HL-60/S4 treated with phorbol 12-myristate 13-acetate at 8.2 ng/mL for 4 days and 3 days (cell line): Measurements from ENCODE around the gene TIGIT.

Experiments
- in situ Hi-C: fragments of 300-500 bp; cut with MboI; formaldehyde crosslinking; loops from 2 replicates; pipeline ENCODE4 v1.15.0; 2022; ENCODE audit warnings: low sequenced_read_pairs

The TIGIT gene

GRCh38 chr3:114308830-114309229 lies 15.0 kb downstream of the TIGIT start:
- in situ Hi-C loops, result no loop called here

- in situ Hi-C loops, result no loop called here
Measured at GRCh38 chr3:114310695-114311094, 16.9 kb downstream of the TIGIT start.

- in situ Hi-C loops, result no loop called here
Measured at GRCh38 chr3:114313426-114313825, 19.6 kb downstream of the TIGIT start.

GRCh38 chr3:114314282-114314681 lies 20.5 kb downstream of the TIGIT start:
- in situ Hi-C loops, result no loop called here

GRCh38 chr3:114318295-114318694 lies 24.5 kb downstream of the TIGIT start:
- in situ Hi-C loops, result no loop called here

- in situ Hi-C loops, result no loop called here
Measured at GRCh38 chr3:114319453-114319852, 25.6 kb downstream of the TIGIT start.

GRCh38 chr3:114320246-114320645 lies 26.4 kb downstream of the TIGIT start:
- in situ Hi-C loops, result no loop called here

GRCh38 chr3:114323546-114324254 lies 29.9 kb downstream of the TIGIT start:
- in situ Hi-C loops, result no loop called here

GRCh38 chr3:114327665-114328064 lies 33.8 kb downstream of the TIGIT start:
- in situ Hi-C loops, result no loop called here

- in situ Hi-C loops, result no loop called here
Measured at GRCh38 chr3:114328345-114328744, 34.5 kb downstream of the TIGIT start.

- in situ Hi-C loops, result no loop called here
Measured at GRCh38 chr3:114329823-114330222, 36.0 kb downstream of the TIGIT start.

- in situ Hi-C loops, result no loop called here
Measured at GRCh38 chr3:114331007-114331406, 37.2 kb downstream of the TIGIT start.

- in situ Hi-C loops, result no loop called here
Measured at GRCh38 chr3:114331710-114332109, 37.9 kb downstream of the TIGIT start.

GRCh38 chr3:114332342-114333179 lies 38.7 kb downstream of the TIGIT start:
- in situ Hi-C loops, result no loop called here

- in situ Hi-C loops, result no loop called here
Measured at GRCh38 chr3:114333180-114333922, 39.5 kb downstream of the TIGIT start.

- in situ Hi-C loops, result no loop called here
Measured at GRCh38 chr3:114333923-114334240, 40.1 kb downstream of the TIGIT start.

GRCh38 chr3:114336122-114336697 lies 42.4 kb downstream of the TIGIT start:
- in situ Hi-C loops, result no loop called here

GRCh38 chr3:114336857-114337256 lies 43.0 kb downstream of the TIGIT start:
- in situ Hi-C loops, result no loop called here

GRCh38 chr3:114338651-114339357 lies 45.0 kb downstream of the TIGIT start:
- in situ Hi-C loops, result no loop called here

GRCh38 chr3:114344492-114344891 lies 50.7 kb downstream of the TIGIT start:
- in situ Hi-C loops, result no loop called here

- in situ Hi-C loops, result no loop called here
Measured at GRCh38 chr3:114350271-114350670, 56.4 kb downstream of the TIGIT start.
